HUDEP-2 (cell line): ENCODE measurements around the gene DGKA.
"Not testable (repeated sequence)": the region's sequence is repeated elsewhere in the genome, so short reads cannot be mapped to it uniquely, and the experiment has no call there.

ENCODE experiments used
- DNase-seq, 76 experiments: peaks; one replicate each; lab custom pipeline; 2025; ENCODE audit not compliant: unreplicated experiment in 76 of 76; lab: John Stamatoyannopoulos, UW

DGKA gene

DNA sequence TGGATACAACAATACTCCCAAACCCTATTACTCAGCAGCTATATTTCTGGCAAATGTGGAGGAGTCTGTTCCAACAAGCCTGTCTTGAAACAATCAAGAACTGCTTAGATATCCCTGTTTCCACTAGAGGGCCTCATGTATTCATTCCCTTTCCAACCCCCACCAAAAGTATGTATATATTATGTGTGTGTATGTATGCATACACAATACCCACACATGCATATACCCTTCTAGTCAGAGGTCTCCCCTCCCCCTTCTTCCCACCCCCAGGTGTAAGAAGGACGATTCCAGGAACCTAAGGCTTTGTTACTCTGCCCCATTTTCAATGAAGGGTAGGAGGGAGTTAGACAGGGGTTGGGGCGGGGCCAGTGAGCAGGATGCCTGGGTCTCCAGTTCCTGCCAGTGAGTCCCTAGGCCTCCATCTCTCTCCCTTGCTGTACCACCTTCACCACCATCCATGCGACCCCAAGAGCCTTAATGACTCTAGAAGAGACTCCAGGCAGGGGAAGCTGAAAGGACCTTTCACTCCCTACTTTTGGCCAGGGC, at the start of gene DGKA:
TSS of gene DGKA (plus strand) at position 392 of the 546 bp plus-strand sequence. CDS start 5,342 bp downstream, outside the sequence.
- peak in 52 of 76 experiments; percentile 4 to 71 (median 36) for DNase-seq

DNA sequence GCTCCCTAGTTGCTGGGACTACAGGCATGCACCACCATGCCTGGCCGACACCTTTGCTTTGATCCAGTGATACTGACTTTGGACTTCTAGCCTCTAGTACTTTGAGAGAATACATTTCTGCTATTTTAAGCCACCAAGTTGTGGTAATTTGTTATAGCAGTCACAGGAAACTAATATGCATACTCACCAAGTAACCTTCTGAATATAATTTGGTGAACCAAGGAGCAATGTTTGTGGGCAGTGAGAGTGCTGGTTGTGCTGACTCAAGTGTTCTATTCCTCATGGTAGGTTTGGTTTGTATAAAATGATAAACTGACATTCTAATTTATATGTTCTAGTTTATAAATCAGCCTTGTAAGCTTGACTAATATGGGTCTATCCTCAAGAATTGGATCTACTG, 45.8 kb upstream of the DGKA start:
- DNase-seq: no peak

DNA sequence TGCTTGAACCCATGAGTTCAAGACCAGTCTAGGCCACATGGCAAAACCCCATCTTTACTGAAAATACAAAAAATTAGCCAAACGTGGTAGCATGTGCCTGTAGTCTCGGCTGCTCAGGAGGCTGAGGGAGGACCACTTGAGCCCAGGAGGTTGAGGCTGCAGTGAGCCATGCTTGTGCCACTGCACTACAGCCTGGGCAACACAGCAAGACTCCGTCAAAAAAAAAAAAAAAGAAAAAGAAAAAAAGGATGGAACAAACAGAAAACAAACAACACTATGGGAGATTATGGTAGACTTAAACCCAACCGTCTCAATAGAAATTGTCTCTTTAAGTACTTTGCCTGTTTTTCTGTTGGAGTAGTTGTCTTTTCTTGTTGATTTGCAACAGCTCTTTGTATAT, 39.7 kb upstream of the DGKA start:
- no peak for DNase-seq

DNA sequence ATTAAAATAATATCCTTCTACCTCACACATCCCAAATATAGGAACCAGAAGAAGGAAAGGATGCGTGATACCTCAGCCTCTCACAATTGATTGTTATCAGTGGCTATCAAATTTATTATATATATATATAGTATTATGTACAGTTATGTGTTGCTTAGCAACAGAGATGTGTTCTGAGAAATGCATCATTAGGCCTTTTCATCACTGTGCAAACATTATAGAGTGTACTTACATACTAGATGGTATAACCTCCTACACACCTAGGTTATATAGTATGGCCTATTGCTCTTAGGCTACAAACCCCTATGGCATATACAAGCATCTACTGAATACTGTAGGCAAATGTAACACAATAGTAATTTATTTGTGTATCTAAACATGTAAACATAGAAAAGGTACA, 37.2 kb upstream of the DGKA start:
- no peak for DNase-seq

DNA sequence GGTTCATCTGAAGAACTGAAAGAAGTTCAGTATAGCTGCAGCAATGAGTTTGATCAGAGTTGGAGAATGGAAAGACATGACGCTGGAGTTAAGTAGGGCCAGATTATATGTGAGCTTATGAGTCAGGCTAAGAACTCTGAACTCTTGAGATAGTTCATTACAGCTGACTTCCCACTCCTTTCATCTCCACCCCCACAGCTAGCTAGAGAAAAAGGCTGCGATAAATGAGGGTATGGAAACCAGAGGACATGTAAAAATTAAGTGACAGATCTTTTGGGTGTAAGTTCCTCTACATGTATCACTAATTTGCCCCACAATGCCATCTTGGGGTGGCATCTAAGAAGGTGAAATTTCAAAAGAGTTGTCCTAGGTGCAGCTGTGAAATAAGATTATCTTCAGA, 31.9 kb upstream of the DGKA start:
- peak in 2 of 76 experiments; percentile 3 to 6 for DNase-seq

DNA sequence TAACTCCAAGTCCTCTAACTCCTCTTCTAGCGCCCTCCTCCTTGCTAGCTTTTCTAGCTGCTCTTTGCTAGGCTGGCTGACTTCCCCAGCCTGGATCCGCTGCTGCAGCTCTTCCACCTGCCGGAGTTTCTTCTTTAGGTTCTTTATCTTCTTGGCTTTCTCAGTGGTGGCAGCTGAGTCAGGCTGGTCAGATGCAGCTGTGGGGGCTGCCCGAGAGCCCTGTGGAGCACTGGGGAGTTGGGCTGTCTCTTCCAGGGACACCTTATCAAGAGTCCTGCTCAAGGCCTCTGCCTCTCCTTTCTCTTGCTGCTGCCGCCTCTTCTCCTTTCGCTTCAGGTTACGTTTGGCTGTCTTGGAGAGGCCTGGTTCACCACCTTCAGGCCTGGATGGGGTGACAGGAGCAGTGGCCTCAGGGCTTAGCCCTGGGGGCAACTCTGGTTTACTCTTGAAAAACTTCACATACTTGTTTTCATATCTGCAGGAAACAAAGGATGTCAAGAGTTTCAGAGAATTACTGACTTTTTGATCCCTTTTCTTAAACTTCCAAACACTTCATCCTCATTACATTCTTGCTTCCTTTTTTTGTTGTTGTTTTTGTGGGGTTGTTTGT, 29.0 kb upstream of the DGKA start:
- no peak for DNase-seq

DNA sequence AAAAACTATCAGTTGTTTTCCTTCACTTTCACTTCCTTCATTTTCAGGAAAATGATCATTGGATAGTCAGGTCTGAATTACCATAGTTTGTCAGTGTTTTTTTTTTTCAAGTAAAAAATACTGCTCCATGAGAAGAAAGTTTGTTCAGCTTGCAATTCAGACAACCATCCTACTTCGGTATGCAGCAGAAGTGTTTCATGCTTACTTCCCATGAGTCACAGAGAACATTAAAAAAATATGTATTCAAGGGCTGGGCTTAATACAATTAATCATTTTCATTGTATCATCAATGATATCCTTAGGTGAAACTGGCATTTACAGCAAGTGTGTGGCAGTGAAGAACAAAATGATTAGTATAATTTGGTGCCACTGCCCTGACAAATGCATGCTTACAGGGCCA, 24.9 kb upstream of the DGKA start:
- DNase-seq: no peak

DNA sequence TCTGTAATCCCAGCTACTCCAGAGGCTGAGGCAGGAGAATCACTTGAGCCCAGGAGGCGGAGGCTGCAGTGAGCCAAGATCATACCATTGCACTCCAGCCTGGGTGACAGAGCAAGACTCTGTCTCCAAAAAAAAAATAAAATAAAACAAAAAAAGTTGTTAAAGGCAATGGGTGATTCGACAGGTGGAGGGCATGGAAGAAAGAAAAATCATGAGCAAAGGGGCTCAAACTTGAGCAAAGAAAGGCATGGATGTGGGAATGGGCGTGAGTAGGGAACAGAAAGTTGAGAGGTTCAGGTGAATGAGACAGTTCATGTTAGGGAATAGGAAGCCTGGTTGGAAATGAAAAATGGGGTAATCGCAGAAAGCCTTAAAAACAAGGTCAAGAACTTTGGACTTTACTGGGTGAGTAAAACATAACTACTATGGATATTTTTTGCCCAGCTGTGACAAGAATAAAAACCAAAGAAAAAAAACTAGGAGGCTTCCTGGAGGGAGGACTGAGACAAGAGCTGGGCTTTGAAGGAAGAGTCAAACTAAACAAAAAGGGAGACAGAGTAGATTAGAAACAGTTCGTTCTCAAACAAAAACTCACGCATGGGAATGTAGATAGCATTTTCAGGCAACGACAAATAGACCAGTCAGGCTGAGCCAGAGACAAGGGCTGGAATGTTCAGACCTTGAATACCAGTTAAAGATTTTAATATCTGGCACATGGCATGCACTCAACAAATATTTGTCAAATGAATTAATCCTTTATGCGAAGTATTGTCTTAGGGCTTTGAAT, 22.0 kb upstream of the DGKA start:
- DNase-seq: no peak

DNA sequence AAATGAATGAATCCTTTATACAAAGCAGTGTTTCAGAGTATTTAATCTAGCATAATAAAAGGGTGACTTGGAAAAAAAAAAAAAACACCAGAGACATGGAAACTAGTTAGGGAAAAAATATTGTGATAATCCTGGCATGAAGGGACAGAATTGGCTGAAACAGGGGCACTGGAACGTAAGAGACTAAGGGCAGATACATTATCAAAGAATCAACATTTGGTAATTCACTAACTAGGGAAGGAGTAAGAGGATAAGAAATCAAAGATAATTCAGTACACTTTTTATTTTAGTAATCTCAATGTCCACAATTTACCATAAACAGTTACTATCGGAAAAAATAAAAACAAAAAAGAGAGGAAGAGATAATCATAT, 21.5 kb upstream of the DGKA start:
- no peak for DNase-seq

DNA sequence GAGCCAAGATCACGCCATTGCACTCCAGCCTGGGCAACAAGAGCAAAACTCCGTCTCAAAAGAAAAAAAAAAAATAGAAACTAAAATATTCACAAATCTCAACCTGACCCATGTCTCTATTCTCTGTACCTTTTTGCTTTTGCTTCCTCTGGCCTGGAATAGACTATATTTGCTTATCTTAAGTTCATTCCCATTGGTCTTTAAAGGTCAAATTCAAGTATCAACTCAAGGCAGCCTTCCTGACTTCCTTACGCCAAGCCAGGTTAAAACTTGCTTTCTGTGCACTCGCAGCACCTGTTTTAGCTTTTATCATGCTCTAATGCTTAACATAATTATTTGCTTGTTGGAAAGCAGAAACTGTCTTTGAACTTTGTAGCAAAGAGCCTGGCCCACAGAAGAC, 18.1 kb upstream of the DGKA start:
- DNase-seq: no peak

DNA sequence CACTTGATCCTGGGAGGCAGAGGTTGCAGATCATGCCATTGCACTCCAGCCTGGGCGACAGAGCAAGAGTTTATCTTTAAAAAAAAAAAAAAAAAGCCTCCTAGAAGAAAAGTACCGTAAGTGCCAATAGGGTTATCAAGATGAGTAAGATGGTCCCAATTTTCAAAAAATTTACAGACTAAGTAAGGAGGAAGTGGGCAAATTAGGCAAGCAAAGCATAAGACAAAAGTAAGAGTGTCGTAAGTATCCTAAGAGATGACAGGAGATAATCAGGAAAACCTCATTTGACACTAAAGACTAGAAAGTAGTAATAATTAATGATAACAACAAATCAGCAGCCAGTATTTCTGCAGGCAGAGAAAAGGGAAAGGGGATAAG, 15.5 kb upstream of the DGKA start:
- no peak for DNase-seq

DNA sequence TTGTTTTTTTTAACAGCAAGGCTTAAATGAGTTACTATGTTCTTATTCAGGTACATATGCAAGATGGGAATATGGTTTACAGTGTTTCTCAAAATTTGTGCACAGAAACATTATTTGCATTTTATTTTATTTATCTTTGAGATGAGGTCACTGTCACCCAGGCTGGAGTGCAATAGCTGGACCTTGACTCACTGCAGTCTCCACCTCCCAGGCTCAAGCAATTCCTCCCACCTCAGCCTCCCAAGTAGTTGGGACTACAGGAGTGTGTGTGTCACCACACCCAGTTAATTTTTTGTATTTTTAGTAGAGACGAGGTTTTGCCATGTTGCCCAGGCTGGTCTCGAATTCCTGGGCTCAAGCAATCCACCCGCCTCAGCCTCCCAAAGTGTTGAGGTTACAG, 11.9 kb upstream of the DGKA start:
- not testable (repeated sequence) for DNase-seq

DNA sequence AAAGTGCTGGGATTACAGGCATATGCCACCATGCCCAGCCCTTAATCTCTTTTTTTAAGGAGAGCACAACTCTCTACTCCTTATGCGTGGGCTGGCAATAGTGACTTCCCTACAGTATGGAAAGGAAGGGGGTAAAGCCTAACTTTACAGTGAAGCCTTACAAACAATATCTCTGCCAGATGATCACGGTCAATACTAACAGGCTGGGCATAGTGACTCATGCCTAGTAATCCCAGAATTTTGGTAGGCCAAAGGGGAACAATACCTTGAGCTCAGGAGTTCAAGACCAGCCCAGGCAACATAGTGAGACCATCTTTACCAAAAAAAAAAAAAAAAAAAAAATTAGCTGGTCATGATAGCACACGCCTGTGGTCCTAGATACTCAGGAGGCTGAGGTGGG, 8.8 kb upstream of the DGKA start:
- no peak for DNase-seq

DNA sequence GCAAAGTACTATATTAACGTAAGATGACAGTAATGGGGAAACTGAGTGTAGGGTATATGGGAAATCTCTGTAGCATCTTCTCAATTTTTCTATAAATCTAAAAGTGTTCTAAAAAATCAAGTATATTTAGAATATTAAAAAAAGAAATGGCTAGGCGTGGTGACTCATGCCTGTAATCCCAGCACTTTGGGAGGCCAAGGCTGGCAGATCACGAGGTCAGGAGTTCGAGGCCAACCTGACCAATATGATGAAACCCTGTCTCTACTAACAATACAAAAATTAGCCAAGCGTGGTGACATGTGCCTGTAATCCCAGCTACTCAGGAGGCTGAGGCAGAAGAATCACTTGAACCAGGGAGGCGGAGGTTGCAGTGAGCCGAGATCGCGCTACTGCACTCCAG, 7.3 kb upstream of the DGKA start:
- DNase-seq: not testable (repeated sequence)

DNA sequence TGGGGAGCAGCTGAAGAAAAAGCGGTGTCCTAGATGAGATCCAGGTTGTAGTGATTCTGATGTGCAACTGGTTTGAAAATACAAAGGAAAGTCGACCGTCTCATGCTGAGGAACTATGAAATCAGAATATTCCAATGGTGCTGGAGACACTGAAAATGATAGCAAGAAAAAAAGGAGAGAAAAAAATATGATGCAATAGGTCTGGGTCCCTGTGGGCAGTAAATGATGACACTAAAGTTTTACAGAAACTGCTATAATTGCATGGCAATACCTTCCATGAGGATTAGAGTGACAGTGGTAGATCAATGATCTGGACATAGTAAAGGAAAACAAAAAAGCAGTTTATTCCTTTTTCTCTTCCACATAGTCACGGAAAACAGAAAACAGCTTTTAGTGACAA, 5.6 kb upstream of the DGKA start:
- DNase-seq: no peak

DNA sequence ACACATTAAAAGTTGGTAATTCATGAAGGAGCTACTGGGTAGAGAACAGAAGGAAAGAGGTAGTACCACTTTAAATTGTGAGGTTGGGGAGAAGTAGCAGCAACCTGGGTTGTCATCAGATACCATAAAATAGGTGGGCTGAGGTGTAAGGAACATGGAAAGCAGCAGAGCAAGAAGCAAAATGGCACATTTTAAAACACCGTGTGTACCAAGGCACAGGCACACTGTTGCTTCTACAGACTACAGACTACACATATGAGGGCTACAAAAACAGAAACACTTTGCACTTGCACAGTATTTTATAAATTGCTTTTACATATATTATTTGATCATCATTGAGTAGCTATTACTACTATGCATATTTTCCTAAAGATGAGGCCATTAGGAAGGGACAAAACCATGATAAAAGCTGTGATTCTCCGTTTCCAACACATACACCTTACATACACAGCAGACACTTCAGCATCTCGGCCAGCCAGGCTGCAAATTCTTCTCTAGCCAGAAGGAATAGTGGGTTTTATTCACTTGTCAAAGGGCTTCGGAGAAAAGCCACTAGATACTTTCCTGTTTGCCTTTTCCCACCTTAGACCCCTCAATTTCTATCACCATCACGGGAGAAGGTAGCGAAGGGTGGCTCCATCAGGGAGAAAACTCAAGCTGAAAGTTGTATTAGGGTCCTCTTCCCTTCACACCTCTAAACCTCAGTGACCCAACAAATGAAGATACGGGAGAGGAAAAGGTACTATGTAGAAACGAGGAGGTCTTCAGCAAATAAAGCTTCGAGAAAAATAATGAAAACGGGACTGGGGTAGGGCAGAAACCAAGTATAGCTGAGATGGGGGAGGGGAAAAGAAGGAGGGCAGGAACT, 4.9 kb upstream of the DGKA start:
- peak in 1 of 76 experiments; percentile 55 for DNase-seq

DNA sequence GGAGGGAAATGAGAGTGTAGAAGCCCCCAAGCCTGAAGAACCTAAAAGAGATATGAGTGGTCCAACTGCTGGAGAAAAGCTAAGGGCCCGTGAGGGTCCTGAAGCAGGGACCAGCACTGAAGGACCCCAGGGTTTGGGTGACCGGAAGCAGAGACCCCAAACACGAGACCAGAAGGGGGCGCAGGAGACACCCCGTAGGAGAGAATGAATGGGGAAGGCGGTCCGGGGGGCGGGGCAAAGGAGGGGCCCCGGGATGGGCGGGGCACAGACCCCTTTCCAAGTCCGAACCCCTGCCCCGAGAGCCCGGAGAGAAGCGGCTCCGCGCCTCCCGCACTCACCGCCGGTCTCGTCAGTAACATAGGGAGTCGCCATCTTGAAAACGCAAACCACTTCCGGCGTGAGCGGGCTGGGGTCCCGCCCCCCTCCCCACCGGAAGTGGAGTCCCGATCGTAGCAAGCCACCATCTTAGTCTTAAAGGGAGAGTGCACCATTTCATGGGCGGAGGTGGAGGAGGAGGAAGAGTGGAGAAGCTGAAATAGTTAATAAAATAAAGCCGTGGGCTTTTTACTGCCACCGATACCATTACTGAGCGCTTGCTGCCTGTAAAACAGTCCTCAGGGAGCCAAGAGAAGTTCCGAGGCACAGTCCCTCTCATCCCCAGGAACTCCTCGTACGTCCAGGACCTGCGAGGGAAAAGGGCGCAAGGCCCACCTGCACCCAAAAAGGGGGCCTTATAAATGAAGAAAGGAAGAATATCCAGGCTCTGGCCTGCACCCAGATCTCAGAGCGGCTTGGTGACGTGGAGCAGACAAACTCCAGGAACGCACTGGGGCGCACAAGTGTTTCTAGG, 4.0 kb upstream of the DGKA start:
- peak in 73 of 76 experiments; percentile 44 to 90 (median 81) for DNase-seq

DNA sequence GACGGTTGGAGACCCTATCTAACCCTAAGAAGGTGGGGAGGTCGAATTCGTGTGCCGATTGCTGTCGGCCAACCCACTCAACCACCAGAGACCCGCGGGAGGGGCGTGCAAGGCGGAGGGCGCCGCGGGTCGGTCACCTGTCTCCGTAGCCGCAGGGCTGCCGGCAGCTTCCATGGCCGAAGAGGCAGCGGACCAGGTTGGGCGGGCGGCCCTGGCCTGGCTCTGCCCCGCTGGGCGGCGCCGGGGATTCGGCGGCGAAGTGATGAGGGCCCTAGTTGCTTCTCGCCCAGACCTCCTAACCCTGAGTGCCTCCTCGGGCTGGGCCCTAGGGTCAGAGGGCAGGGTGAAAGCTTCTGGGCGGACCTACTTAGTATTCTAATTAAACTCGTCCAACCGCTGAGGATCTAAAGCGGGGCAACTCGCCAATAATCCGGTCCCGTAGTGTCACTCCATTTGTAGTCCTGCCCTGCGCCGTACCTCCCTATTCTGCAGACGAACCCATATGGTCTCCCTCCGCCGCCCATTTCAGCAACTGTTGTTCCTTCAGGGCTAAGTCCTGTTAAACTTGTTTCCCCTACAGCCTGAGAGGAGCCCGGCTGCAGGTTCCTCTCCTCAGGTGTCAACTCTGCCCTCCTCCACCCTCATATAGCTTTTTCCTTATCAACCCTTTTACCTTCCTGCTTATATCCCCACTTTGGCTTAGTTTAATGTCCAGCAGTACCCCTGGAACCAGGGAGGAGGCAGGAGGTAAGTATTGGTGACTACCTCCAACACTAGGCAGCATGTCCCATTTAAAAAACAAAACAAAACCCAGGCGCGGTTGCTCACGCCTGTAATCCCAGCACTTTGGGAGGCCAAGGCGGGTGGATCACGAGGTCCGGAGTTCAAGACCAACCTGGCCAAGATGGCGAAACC, 3.1 kb upstream of the DGKA start, which contains the start of gene PYM1:
TSS of gene PYM1 (minus strand) at position 307 of the 915 bp plus-strand sequence. CDS start at position 174, 133 bp downstream.
- peak in 75 of 76 experiments; percentile 51 to 96 (median 89) for DNase-seq

DNA sequence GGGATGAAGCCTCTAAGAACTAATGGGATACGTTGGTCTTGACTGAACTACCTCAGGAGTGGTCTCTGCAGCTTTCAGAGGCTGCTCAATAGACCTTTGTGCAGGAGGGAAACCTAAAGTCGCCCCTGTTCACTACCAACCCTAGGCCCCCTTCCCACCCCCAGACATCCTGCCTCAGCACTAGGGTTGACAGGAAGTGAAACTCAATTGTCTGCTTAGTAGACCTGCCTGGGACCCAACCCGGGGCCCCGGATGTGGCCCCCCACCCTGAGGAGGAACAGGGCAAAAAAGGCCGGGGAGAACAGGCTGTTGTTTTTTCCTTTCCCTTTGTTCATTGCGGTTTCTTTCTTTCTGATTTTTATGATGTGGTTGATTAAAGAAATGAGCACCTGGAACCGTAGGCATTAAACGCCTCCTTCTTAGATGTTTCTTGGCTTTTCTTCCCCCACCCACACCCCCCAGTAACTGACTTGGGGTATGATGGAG, 1.6 kb upstream of the DGKA start:
- no peak for DNase-seq
